Colonic mucosa (tissue), 4 donors: ENCODE measurements around the gene NCAM2. TPM values are rescaled to one million over a fixed set of nuclear protein-coding genes. Genes with fewer than 3 reads are reported as not detected.

ENCODE experiments used
- DNase-seq: peaks from one replicate; pipeline ENCODE4 v3.0.0-alpha.2; 2020
- H3K27ac ChIP-seq: fragments of 200-600 bp; one replicate; pipeline ENCODE4 v1.8.0; 2021
- H3K27me3 ChIP-seq: fragments of 200-600 bp; one replicate; pipeline ENCODE4 v1.8.0; 2021
- H3K36me3 ChIP-seq: fragments of 200-600 bp; one replicate; pipeline ENCODE4 v1.8.0; 2021
- H3K4me1 ChIP-seq: fragments of 200-600 bp; one replicate; pipeline ENCODE4 v1.8.0; 2021; ENCODE audit warnings: mild to moderate bottlenecking
- H3K4me3 ChIP-seq: fragments of 200-600 bp; one replicate; pipeline ENCODE4 v1.8.0; 2021
- H3K9ac ChIP-seq, 2 donors: one replicate each; pipeline ENCODE4 v1.7.0; 2013; ENCODE audit warnings: control low read depth in 2 of 2, low read depth in 2 of 2, low read length in 2 of 2
- H3K9me3 ChIP-seq: fragments of 200-600 bp; one replicate; pipeline ENCODE4 v1.8.0; 2021
- CTCF ChIP-seq: fragments of 200-600 bp; IDR thresholded peaks from one replicate; pipeline ENCODE4 v1.8.0; 2022; ENCODE audit warnings: antibody characterized with exemption, mild to moderate bottlenecking
- intact Hi-C: fragments of 100-400 bp; cut with DNase I; formaldehyde crosslinking; loops from one replicate; pipeline ENCODE4 v1.14.1; 2022
- total RNA-seq, 2 donors: library from RNA; stranded (reverse); fragmentation: NEBNext Ultra II Directional in 1 of 2; extraction: Animal tissue kit (Norgen Biotek cat#: 25700) in 1 of 2; gene quantifications; one replicate each; pipeline ENCODE4 v1.2.1, GENCODE V29; 2021
- donor health status: healthy.
- donor health status: DM: no; HTN: no; CAD: no.
- donor health status: DM: no; HTN: no; CAD: no.

Gene NCAM2
- total RNA-seq, 2 donors from 2014 or later = 0.52 to 2.8 TPM

- Histone ChIP-seq H3K9ac (no peak overlapping the region), H3K4me3 (no peak overlapping the region), H3K4me1 (no peaks in the 10 kb centered on the region), H3K9me3 (no peaks in the 10 kb centered on the region), H3K27ac (no peak overlapping the region), H3K27me3 (no peaks in the 10 kb centered on the region), H3K36me3 (no peaks in the 10 kb centered on the region)
- no peak for DNase-seq
- TF ChIP-seq CTCF = no peak
- intact Hi-C loops = no loop called here
These were observed 113.2 kb downstream of the NCAM2 start for GRCh38 chr21:21111309-21111920.

- Histone ChIP-seq H3K9me3 (no peaks in the 10 kb centered on the region), H3K4me3 (no peak overlapping the region), H3K9ac (no peak overlapping the region), H3K27me3 (no peaks in the 10 kb centered on the region), H3K36me3 (no peaks in the 10 kb centered on the region), H3K4me1 (no peaks in the 10 kb centered on the region), H3K27ac (no peak overlapping the region)
- DNase-seq = no peak
- intact Hi-C loops = no loop called here
- TF ChIP-seq CTCF = no peak
These were observed 116.3 kb downstream of the NCAM2 start for GRCh38 chr21:21114461-21114860.

- no peaks in the 10 kb centered on the region for H3K36me3 ChIP-seq
- no peak overlapping the region for H3K4me3 ChIP-seq
- H3K27ac ChIP-seq = no peak overlapping the region
- intact Hi-C loops = no loop called here
- no peaks in the 10 kb centered on the region for H3K9me3 ChIP-seq
- no peak for TF ChIP-seq CTCF
- no peak for DNase-seq
- no peaks in the 10 kb centered on the region for H3K4me1 ChIP-seq
- H3K9ac ChIP-seq = no peak overlapping the region
- no peaks in the 10 kb centered on the region for H3K27me3 ChIP-seq
These were observed 120.9 kb downstream of the NCAM2 start for GRCh38 chr21:21119091-21119490.

GRCh38 chr21:21122680-21123079 is 124.5 kb downstream of the NCAM2 start:
- no peak overlapping the region for H3K27ac ChIP-seq
- H3K4me1 ChIP-seq = no peaks in the 10 kb centered on the region
- H3K4me3 ChIP-seq = no peak overlapping the region
- DNase-seq = no peak
- no peaks in the 10 kb centered on the region for H3K36me3 ChIP-seq
- no peaks in the 10 kb centered on the region for H3K27me3 ChIP-seq
- TF ChIP-seq CTCF = no peak
- intact Hi-C loops = no loop called here
- H3K9me3 ChIP-seq = no peaks in the 10 kb centered on the region
- no peak overlapping the region for H3K9ac ChIP-seq

- Histone ChIP-seq H3K36me3 (no peaks in the 10 kb centered on the region), H3K27me3 (no peaks in the 10 kb centered on the region), H3K4me3 (no peak overlapping the region), H3K9ac (no peak overlapping the region), H3K27ac (no peak overlapping the region), H3K4me1 (no peaks in the 10 kb centered on the region), H3K9me3 (no peaks in the 10 kb centered on the region)
- intact Hi-C loops = no loop called here
- TF ChIP-seq CTCF = no peak
- DNase-seq = no peak
These were observed 134.2 kb downstream of the NCAM2 start for GRCh38 chr21:21132390-21132789.
